ENCODE results near the gene MUCL3.

The MUCL3 gene

GRCh38 chr6:30940361-30940986 lies at the start of gene MUCL3:
TSS of gene MUCL3 (plus strand) at chr6:30940973. CDS start at chr6:30941000, 27 bp downstream.
- TF ChIP-seq GATA3 (IDR thresholded peaks at IDR 0.05; ENCODE audit: low read depth, low read length) (no peak), GATA2 (IDR thresholded peaks at IDR 0.05; ENCODE audit: low read depth, low read length) (no peak)

GRCh38 chr6:30891450-30891723 lies 49.4 kb upstream of the MUCL3 start:
- TF ChIP-seq GATA3 (IDR thresholded peaks at IDR 0.05; ENCODE audit: low read depth, low read length) (no peak), GATA2 (IDR thresholded peaks at IDR 0.05; ENCODE audit: low read depth, low read length) (no peak)

GRCh38 chr6:30891816-30892538 lies 48.8 kb upstream of the MUCL3 start:
- TF ChIP-seq GATA2 (IDR thresholded peaks at IDR 0.05; ENCODE audit: low read depth, low read length): no peak

GRCh38 chr6:30893001-30893591 lies 47.7 kb upstream of the MUCL3 start:
- TF ChIP-seq GATA3 (IDR thresholded peaks at IDR 0.05; ENCODE audit: low read depth, low read length): no peak
- TF ChIP-seq GATA2 (IDR thresholded peaks at IDR 0.05; ENCODE audit: low read depth, low read length): no peak

GRCh38 chr6:30893666-30894065 lies 47.1 kb upstream of the MUCL3 start:
- no peak for TF ChIP-seq GATA2 (IDR thresholded peaks at IDR 0.05; ENCODE audit: low read depth, low read length)

- TF ChIP-seq GATA2 (IDR thresholded peaks at IDR 0.05; ENCODE audit: low read depth, low read length): no peak
- TF ChIP-seq GATA3 (IDR thresholded peaks at IDR 0.05; ENCODE audit: low read depth, low read length): no peak
These were observed 46.4 kb upstream of the MUCL3 start for GRCh38 chr6:30894381-30894780.

GRCh38 chr6:30894935-30895334 lies 45.8 kb upstream of the MUCL3 start:
- TF ChIP-seq GATA3 (IDR thresholded peaks at IDR 0.05; ENCODE audit: low read depth, low read length) (no peak), GATA2 (IDR thresholded peaks at IDR 0.05; ENCODE audit: low read depth, low read length) (no peak)

GRCh38 chr6:30895343-30895742 lies 45.4 kb upstream of the MUCL3 start:
- TF ChIP-seq GATA2 (IDR thresholded peaks at IDR 0.05; ENCODE audit: low read depth, low read length) (no peak), GATA3 (IDR thresholded peaks at IDR 0.05; ENCODE audit: low read depth, low read length) (no peak)

- no peak for TF ChIP-seq GATA3 (IDR thresholded peaks at IDR 0.05; ENCODE audit: low read depth, low read length)
- no peak for TF ChIP-seq GATA2 (IDR thresholded peaks at IDR 0.05; ENCODE audit: low read depth, low read length)
These were observed 44.2 kb upstream of the MUCL3 start for GRCh38 chr6:30896541-30896940.

- TF ChIP-seq GATA3 (IDR thresholded peaks at IDR 0.05; ENCODE audit: low read depth, low read length) (no peak), GATA2 (IDR thresholded peaks at IDR 0.05; ENCODE audit: low read depth, low read length) (no peak)
These were observed 42.9 kb upstream of the MUCL3 start for GRCh38 chr6:30897882-30898281.

GRCh38 chr6:30898750-30899360 lies 41.9 kb upstream of the MUCL3 start:
- no peak for TF ChIP-seq GATA3 (IDR thresholded peaks at IDR 0.05; ENCODE audit: low read depth, low read length)
- no peak for TF ChIP-seq GATA2 (IDR thresholded peaks at IDR 0.05; ENCODE audit: low read depth, low read length)

GRCh38 chr6:30900863-30901417 lies 39.8 kb upstream of the MUCL3 start:
- TF ChIP-seq GATA2 (IDR thresholded peaks at IDR 0.05; ENCODE audit: low read depth, low read length): no peak
- TF ChIP-seq GATA3 (IDR thresholded peaks at IDR 0.05; ENCODE audit: low read depth, low read length): no peak

- TF ChIP-seq GATA3 (IDR thresholded peaks at IDR 0.05; ENCODE audit: low read depth, low read length): no peak
- TF ChIP-seq GATA2 (IDR thresholded peaks at IDR 0.05; ENCODE audit: low read depth, low read length): no peak
These were observed 39.3 kb upstream of the MUCL3 start for GRCh38 chr6:30901436-30901835.

GRCh38 chr6:30902709-30903108 lies 38.1 kb upstream of the MUCL3 start:
- no peak for TF ChIP-seq GATA3 (IDR thresholded peaks at IDR 0.05; ENCODE audit: low read depth, low read length)
- no peak for TF ChIP-seq GATA2 (IDR thresholded peaks at IDR 0.05; ENCODE audit: low read depth, low read length)

GRCh38 chr6:30903236-30903635 lies 37.5 kb upstream of the MUCL3 start:
- no peak for TF ChIP-seq GATA2 (IDR thresholded peaks at IDR 0.05; ENCODE audit: low read depth, low read length)
- no peak for TF ChIP-seq GATA3 (IDR thresholded peaks at IDR 0.05; ENCODE audit: low read depth, low read length)
